HG03095 (cell line): ENCODE results near the gene MIA2.
A peak's percentile ranks its signal among the peaks of the same experiment; 100 is the strongest.
"Not testable (repeated sequence)": the region's sequence is repeated elsewhere in the genome, so short reads cannot be mapped to it uniquely, and the experiment has no call there.

ENCODE experiments used
- ATAC-seq: cut with Tn5 transposase; IDR thresholded peaks from one replicate; pipeline ENCODE4 v1.9.1; 2021; ENCODE audit warnings: moderate library complexity; ENCODE audit not compliant: unreplicated experiment

Gene MIA2

DNA sequence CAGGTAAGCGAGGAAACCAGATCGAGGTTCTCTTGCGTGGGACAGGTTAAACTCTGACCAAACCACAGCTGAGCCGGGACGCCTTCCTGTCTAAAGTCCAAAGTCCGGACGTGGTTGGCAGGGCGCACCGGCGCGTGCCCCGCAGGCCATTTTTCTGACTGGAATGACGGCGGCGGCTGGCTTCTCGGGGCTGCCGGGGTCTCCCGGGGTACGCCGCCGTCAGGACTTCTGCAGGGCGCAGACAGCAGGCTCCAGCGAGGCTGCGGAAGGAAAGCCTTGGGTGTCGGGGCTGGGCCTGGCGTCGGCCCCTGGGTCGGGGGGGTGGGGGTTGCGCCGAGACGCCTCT is 32.8 kb downstream of the MIA2 start:
- ATAC-seq = peak; percentile 33

DNA sequence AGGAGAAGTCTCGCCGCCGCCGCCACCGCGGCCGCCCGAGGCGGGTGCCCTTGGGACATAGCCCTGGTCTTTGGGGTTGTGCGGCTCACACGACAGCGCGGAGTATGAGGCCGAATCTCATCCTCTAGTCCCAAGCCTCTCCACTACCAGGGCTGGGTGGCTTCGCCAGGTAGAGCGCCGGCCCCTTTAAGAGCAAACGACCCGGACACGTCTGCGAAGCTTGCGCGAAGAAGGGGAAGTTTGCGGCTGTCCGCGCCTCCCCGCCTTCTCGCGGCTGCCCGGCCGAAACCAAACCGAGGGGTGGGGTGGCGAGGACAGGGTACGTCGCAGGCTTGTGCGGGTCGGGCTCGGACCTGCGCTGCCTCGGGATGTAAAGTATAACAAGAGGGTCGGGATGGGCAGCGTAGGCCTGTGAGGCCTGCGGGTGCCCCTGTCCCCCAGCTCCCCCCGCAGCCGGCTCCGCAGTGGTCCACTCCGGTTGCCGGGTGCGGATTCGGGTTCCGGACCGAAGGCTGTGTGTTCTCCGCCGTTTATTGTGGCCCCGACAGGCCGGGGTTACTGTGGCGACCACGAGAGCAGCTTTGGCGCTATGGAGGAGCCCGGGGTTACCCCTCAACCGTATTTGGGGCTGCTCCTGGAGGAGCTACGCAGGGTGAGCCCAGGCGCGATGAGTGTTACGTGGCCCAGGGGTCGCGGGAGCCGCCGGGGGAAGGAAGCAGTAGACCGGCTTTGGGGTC is 33.3 kb downstream of the MIA2 start:
- peak; percentile 77 for ATAC-seq

DNA sequence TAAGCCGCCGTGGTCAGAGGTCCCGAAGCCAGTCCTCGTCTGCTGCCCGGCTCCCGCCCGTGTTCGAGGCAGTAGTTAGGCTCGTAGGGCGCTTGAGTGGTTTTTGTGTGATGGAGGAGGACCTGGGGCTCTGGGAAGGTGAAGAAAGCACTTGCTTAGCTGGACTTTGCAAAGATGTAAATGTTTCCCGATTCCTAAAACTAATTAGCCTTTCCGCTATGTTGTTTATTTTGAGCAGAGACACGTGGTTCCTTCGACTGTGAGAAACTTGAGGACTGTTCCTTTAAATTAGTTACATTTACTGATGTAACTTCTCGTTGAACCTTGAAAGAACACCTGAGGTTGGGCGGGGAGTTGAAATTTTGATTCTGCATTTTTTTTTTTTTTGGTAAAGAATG is 33.9 kb downstream of the MIA2 start:
- peak; percentile 1 for ATAC-seq

DNA sequence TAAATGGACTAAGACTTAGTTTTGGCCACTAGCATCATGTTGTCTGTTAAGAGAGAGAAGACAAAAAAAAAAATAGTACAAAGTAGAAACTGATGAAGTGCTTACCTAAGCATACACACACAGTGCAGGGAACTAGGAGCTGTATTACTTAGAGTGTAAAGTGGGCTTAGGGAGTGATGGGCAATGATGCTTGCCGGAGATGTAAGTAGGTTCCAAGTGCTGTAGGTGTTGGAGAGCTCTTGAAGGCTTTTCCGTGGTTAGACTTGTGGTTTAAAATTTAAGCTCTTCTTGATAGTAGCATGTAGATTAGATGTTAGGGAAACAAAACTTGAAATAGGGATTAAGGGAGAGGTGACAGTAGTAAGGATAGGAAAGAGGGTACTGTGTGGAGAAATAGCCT is 34.7 kb downstream of the MIA2 start:
- no peak for ATAC-seq

DNA sequence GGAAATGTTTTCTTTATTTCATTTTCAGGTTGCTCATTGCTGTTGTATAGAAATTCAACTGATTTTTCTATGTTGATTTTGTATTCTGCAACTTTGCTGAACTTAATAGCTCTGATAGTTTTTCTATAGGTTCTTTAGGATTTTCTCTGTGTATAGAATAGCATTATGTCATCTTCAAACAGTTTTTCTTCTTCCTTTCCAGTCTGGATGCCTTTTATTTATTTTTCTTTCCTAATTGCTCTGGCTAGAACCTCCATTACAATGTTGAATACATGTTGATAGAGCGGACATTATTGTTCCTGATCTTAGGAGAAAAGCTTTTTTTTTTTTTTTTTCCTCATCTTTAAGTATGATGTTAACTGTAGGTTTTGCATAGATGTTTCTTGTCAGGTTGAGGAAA is 39.2 kb downstream of the MIA2 start:
- no peak for ATAC-seq

DNA sequence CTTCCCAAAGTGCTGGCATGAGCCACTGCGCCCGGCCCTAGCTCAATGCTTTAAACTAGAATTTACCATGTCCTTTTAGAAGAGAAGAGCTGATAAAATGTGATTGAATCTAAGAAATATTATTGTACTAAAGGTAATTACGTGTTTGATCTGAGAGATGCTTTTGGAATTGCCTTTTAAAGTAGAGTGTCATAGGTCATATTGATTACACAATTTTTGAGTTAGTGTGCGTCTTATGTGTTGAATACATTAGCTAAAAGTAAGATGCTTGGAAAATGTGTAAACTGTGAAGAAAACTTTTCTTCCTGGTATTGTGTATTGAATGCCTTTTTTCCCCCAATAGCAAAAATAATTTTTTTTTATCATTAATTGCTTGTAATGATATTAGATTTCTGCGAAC is 41.7 kb downstream of the MIA2 start:
- no peak for ATAC-seq

DNA sequence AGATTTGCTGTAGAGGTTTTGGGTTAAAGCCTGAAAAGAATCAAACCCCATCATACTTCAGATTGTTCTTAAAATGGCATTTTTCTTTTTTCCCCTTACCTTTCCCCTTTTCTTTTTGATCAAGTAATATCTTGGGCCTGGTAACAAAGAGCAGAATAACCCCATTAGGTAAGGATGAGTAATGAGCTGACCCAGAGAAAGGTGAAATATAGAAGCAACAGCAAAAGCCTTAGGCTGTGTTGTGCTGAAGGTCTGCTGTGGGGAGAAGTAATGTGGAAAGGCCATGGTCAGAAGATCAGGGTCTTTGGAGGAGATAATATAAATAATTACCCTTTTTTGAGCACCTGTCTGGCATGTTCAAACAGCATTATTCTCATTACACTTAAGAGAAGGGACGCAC is 42.3 kb downstream of the MIA2 start:
- ATAC-seq = no peak

DNA sequence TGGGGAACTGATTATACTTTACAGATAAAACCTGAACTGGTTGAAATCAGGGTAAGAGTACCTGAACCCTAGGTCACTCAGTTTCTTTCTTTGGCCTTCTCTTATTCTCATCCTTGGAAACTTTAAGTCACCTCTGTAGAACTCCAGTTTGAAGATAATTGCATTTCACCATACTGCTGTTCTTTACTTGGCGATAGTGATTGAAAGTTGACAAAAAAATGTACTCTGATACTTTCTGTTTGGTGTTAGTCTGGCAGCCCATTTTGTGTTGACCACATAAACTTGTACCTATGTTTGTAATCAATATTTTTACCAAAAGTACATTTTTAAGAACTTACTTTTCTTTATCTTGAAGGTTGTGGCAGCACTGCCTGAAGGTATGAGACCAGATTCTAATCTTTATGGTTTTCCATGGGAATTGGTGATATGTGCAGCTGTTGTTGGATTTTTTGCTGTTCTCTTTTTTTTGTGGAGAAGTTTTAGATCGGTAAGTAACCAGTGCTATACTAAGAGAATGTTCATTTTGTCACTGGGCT is 42.9 kb downstream of the MIA2 start:
- no peak for ATAC-seq

DNA sequence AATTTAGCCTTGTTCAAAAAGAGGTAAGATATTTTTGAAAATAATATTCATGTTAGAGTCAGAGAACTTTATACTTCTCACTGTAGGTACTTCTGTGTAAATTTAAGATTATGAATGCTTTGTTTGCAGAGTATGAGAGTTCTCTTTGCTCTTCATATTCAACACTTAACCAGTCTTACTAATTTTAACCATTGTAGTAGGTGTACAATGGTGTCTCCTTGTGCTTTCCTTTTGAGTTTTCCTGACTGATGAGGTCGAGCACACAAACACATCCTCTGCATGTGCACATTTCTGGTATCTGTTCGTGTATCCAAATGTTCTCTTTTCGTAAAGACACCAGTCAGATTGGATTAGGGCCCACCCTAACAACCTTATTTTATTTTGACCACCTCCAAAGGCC is 45.8 kb downstream of the MIA2 start:
- no peak for ATAC-seq

DNA sequence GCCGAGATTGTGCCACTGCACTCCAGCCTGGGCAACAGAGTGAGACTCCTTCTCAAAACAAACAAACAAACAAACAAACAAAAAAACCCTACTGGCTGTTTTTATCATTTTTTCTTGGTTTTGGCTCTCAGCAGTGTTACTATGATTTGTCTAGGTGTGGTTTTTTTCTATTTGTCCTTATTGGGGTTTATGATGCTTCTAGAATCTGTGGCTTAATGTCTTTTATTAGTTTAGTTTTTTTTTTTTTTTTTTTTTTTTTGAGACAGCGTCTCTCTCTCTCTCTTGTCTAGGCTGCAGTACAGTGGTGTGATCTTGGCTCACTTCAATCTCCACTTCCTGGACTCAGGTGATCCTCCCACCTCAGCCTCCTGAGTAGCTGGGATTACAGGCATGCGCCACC is 47.0 kb downstream of the MIA2 start:
- ATAC-seq = not testable (repeated sequence)

DNA sequence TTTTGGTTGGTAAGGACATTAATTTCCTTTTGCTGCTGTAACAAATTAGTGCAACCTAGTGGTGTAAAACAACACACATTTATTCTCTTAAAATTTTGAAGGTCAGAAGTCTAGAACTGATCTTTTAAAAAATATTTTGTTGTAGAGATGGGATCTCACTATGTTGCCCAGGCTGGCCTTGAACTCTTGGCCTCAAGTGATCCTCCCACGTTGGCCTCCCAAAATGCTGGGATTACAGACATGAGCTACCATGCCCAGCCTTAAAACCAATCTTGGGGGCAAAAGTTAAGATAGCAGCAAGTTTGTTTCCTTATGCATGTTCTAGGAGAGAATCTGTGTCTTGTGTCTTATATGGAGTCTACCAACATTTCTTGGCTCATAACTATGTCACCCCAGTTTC is 55.8 kb downstream of the MIA2 start:
- no peak for ATAC-seq

DNA sequence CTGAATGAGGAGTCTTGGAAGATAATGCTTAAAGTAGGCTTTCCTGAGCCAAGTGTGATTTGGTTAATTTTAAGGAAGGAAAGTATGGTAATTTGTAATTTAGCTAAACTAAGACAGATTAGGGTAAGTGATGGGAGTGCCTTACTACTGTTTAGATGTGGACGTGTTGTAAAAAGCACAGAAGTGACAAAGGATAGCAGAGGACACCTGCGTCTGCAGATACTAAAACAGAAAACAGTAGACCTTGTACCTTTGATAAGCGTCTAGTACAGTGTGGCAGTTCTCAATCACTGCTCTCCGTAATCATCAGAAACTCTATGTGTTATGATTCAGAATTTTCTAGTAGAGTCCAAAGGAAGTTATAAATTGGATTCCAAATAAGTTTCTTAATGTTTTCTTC is 58.0 kb downstream of the MIA2 start:
- no peak for ATAC-seq

DNA sequence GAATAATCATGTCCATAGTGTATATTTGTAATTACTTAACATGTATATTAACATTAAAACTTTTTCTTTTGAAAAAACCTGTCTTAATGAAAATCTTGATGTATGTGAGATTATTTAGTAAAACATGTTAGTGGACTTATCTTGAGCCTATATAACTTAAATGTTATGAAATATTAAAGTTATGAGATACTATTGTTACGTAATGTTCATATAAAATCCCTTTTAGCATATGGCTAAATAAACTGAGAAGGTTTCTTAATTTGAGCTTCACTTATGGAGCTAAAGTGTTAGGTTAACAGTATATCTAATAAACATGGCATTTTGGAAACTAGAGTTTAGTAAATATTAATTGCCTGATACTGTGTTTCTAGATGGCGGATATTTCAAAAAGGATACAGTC is 59.9 kb downstream of the MIA2 start:
- no peak for ATAC-seq

DNA sequence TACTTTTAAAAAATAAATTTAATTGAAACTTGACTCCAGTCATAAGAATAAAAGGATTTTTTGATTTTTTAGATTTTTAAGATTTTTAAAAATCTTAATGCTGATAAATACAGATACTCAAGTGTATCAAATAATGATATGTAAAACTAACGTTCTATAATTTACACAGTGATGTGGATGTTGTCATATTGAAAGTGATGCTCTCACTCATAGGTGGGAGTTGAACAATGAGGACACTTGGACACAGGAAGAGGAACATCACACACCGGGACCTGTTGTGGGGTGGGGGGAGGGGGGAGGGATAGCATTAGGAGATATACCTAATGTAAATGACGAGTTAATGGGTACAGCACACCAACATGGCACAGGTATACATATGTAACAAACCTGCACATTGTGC is 66.7 kb downstream of the MIA2 start:
- ATAC-seq = not testable (repeated sequence)

DNA sequence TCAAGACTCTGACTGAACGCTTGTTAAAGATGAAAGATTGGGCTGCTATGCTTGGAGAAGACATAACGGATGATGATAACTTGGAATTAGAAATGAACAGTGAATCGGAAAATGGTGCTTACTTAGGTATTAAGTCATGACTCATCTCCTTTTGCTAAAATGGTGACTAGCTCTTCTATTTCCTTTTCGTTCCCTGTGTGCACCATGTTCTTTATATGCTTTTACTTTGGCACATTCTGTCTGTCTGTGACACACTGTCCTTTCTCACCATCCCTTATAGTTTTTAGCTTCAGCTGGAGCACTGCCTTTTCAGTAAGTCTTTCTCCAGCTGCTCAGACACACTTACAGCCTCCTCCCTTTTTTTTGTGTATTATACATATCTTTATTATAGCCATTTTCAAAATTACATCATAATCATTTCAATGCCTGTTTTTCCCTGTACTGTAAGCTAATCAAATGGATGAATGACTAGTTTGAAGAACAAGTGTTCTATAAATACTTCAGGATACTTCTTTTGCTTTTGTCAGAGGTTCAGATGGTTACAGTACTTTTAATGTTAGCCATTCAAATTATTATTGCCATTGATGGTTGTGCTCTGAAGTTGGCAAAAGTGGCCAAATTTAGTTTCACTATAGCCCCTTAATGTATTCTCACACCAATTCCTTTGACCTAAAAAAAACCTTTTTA is 68.6 kb downstream of the MIA2 start:
- no peak for ATAC-seq

DNA sequence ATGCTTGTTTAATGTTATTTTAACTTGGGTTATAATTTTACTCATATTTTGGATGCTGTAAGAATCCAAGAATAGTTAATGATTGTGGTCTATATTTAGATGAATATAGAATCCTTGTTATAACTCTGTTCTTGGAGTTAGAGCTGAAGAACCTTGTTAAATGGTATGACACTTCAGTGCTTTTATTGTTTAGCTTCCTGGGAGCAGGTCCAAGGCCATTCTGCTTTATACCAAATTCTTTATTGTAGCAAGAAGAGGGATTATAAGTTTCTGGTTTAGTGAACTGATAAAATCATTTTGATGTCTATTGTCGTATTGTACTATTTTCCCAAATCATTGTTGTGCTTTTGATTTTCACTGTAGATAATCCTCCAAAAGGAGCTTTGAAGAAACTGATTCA is 69.4 kb downstream of the MIA2 start:
- ATAC-seq = no peak

DNA sequence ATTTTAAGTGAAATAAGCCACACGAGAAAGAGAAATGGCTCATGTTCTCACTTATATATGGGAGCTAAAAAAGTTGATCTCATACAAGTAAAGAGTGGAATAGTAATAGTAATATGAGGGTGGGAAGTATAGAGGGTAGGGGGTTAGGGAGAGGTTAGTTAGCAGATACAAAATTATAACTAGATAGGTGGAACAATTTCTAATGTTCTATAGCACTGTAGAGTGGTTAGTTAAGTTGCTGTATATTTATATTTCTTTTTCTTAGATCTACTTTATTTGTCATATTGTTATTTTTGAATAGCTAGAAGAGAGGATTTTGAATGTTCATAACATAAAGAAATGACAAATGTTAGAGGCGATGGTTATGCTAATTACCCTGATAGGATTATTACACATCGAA is 74.1 kb downstream of the MIA2 start:
- ATAC-seq = no peak

DNA sequence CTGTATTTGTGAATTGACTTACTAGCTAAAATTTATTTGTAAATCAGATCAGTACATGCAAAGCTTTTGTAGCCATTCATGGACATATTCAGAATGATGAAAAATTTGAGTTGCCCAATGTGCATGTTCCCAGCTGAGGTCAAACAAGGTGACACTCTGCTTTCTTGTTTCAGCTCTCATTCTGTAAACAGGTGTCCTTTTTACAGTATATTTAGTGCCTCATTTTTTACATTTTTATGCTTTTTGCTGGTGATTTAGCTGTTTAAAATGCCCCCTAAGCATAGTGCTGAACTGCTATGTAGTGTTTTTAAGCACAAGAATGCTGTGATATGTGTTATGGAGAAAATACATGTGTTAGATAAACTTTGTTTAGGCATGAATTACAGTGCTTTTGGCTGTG is 76.3 kb downstream of the MIA2 start:
- ATAC-seq = no peak

DNA sequence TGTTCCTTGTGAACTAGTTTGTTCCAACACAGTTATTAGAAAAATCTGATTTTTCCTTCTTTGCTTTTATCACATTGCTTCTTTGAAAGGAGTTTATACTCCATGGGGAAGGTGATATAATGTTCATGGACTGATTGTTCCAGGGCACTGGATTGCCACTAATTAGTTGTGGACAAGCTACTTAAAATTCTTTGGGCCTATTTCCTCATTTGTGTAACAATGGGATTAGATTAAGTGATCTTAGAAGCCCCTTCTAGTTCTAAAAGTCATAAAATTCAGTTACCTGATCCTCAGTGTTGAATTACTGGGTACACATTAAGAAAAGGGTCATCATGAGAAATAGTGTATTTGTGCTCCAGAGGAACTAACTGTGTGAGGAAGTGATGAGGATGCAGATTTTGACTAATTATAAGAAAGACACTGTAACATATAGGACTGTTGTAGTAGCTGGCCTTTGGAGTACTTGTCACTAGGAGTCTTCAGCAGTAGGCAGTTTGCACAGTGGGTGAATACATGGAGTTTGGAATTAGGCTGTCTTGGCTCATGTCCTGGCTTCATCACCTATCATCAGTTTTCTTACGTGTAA is 82.2 kb downstream of the MIA2 start:
- no peak for ATAC-seq

DNA sequence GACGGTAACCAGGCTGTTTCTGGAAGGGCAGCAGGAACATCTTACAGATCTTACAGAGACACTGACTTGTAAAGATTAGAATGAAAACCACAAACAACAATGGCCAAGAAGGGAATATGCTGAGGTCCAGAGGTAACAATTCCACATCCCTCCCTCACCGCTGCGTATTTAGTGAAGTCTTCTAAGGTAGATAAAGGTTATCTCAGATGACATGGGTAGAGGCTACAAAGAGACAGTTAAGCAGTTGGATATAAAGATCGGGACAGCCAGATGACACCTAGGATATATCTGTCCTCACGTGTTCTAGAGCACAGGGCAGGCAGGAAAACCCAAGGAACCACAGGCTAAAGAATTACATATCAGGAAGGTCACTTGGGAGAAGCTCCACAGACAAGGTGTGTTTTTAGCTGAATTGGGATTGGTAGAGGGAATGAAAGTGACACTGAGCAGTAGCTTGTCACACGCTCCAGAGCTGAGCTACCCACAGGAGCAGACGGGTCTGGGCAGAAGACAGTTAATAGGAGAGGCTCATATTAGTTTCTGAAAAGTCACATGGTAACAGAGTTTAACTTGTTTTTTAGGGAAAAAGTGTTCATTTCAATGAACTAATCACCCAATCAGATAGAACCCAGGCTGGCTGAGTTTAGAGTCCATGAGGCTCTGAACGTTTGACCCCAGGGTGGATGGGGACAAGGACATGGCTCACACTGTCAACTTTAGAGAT is 83.3 kb downstream of the MIA2 start:
- ATAC-seq = no peak

DNA sequence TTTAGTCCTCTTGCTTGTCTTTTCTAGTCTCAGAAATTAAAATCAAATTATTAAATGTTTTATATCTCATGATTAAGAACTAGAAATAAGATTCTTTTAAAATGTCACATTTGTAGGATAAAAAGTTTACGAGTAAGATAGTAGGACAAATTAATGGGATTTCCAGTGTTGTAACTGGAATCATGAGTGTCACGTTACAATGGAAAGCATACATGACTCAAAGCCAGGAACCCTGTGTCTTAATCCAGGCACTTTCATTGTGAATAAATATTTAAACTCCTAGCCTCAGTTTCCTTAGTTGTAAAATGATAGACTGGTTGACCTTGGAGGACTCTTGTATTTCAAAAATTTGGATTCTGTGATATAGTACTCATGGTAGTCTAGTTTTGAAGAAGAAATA is 84.9 kb downstream of the MIA2 start:
- no peak for ATAC-seq

DNA sequence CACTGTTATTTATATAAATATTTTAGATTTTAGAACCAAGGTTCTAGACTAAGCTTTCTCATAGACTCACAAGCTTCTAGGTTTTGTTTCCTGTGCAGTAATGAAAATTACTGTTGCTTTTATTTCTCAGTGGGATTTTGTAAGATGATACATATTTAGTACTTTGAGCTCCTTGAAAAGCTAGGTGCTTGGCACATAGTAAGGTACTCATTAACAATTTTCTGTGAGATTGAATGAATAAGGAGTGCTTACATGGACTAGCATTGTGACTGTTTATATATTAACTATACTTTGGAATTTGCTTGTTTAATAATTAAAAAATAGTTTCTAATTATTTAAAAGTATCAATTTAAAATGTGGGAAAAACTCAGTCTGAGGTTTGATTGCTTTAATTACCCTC is 85.7 kb downstream of the MIA2 start:
- ATAC-seq = no peak
